ENCODE data around the gene HIVEP3. TPM values are rescaled to one million over a fixed set of nuclear protein-coding genes. Genes with fewer than 3 reads are reported as not detected.
"Not testable (repeated sequence)": the region's sequence is repeated elsewhere in the genome, so short reads cannot be mapped to it uniquely, and the experiment has no call there.

HIVEP3 gene
- total and polyA plus RNA-seq, 3 donors from 2014 or later: 4.8 to 7.3 (median 7.2) TPM

GRCh38 chr1:41927118-41927517 lies 8.4 kb upstream of the HIVEP3 start:
- H3K27me3 ChIP-seq: no peaks in the 10 kb centered on the region
- H3K27ac ChIP-seq: no peak overlapping the region
- H3K4me3 ChIP-seq: no peak overlapping the region
- TF ChIP-seq POLR2A (IDR thresholded peaks at IDR 0.05) (no peak), CTCF (IDR thresholded peaks at IDR 0.05) (no peak)
- H3K4me1 ChIP-seq: no peaks in the 10 kb centered on the region
- no peak for DNase-seq
- intact Hi-C loops (cut with DNase I; ENCODE audit: low total_unique reads): no loop called here
- no peaks in the 10 kb centered on the region for H3K36me3 ChIP-seq (ENCODE audit: low read depth, missing control alignments)
- H3K9me3 ChIP-seq: no peaks in the 10 kb centered on the region

DNA sequence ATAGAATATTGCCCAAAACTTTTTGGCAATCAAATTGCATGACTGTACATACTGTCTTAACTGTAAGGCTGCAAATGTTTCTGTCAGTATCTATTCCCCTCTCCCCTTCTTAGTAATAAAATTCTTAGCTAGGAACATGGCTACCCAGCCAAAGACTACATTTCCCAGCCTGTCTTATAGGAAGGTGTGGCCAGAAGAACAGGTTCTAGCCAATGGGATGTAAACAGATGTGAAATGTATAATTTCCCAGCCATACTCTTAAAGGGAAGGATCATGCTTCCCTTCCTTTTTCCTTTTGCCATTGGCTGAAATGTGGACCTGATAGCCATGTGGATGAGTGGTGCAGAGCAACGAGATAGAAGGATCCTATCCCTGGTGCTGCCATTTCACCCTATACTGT lies 7.0 kb upstream of the HIVEP3 start:
- Histone ChIP-seq H3K4me1 (no peaks in the 10 kb centered on the region), H3K9me3 (no peaks in the 10 kb centered on the region), H3K27me3 (no peaks in the 10 kb centered on the region), H3K27ac (no peak overlapping the region), H3K36me3 (ENCODE audit: low read depth, missing control alignments) (no peaks in the 10 kb centered on the region), H3K4me3 (no peak overlapping the region)
- TF ChIP-seq CTCF (IDR thresholded peaks at IDR 0.05) (no peak), POLR2A (IDR thresholded peaks at IDR 0.05) (no peak)
- DNase-seq: no peak
- intact Hi-C loops (cut with DNase I; ENCODE audit: low total_unique reads): no loop called here
- WGBS, 2 donors: 40 to 65% methylated on average over 1 of the region's 1 CpG

DNA sequence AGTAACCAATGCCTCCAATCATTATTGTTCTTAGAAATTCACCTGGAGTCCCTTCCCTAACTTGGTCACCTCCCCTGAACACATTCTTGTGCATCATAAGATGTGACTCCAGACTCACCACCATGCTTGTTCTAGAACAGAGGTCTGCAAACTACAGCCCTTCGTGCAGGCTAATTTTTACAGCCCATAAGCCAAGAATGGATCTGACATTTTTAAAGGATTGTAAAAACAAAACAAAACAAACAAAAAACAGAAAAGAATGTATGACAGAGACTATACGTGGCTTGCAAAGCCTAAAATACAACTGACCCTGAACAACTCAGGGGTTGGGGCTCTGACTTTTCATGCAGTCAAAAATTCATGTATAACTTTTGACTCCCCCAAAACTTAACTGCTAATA lies 6.2 kb upstream of the HIVEP3 start:
- 60 to 68% methylated on average over 2 of the region's 2 CpGs for WGBS, 2 donors
- intact Hi-C loops (cut with DNase I; ENCODE audit: low total_unique reads): no loop called here
- Histone ChIP-seq H3K4me1 (no peaks in the 10 kb centered on the region), H3K9me3 (no peaks in the 10 kb centered on the region), H3K36me3 (ENCODE audit: low read depth, missing control alignments) (no peaks in the 10 kb centered on the region), H3K27me3 (no peaks in the 10 kb centered on the region), H3K27ac (no peak overlapping the region), H3K4me3 (no peak overlapping the region)
- TF ChIP-seq POLR2A (IDR thresholded peaks at IDR 0.05) (no peak), CTCF (IDR thresholded peaks at IDR 0.05) (no peak)
- no peak for DNase-seq

DNA sequence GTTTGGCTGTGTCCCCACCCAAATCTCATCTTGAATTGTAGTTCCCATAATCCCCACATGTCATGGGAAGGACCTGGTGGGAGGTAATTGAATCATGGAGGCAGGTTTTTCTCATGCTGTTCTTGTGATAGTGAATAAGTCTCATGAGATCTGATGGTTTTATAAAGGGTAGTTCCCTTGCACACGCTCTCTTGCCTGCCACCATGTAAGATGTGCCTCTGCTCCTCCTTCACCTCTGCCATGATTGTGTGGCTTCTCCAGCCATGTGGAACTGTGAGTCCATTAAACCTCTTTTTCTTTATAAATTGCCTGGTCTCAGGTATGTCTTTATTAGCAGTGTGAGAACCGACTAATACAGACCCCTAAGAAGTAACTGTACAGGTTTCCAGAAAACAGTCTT lies 2.5 kb upstream of the HIVEP3 start:
- H3K27me3 ChIP-seq; H3K36me3 ChIP-seq (ENCODE audit: low read depth, missing control alignments); intact Hi-C loops (cut with DNase I; ENCODE audit: low total_unique reads); DNase-seq; H3K27ac ChIP-seq; H3K4me1 ChIP-seq; H3K9me3 ChIP-seq; H3K4me3 ChIP-seq: not testable (repeated sequence)
- 84 to 94% methylated on average over 2 of the region's 2 CpGs for WGBS, 2 donors

DNA sequence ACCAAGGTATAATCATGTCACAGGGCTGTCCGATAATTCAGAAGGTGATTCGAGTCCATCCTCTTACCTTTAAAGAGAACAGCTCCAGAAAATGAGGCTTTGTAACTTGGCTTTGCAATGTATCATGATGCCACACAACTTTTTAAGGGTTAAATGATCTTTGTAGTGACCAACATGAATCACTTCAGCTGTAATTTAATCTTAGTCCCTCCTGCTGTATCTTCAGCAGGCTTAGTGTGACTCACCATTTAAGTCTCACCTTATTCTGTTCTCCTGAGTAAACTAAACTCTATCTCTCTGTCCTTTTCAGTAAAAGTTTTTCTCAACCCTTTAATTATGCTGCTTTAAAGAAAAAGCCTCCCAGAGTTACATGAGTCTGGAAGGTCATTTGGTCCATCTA lies 1.9 kb upstream of the HIVEP3 start:
- TF ChIP-seq POLR2A (IDR thresholded peaks at IDR 0.05) (no peak), CTCF (IDR thresholded peaks at IDR 0.05) (no peak)
- Histone ChIP-seq H3K36me3 (ENCODE audit: low read depth, missing control alignments) (no peaks in the 10 kb centered on the region), H3K27ac (no peak overlapping the region), H3K9me3 (no peaks in the 10 kb centered on the region), H3K4me1 (peaks cover 7% of the 10 kb centered on the region), H3K4me3 (no peak overlapping the region), H3K27me3 (no peaks in the 10 kb centered on the region)
- 87 to 90% methylated on average over 2 of the region's 2 CpGs for WGBS, 2 donors
- intact Hi-C loops (cut with DNase I; ENCODE audit: low total_unique reads): no loop called here
- DNase-seq: no peak
